HG03066 (cell line): Measurements from ENCODE around the gene SEC14L6.
"Not testable (repeated sequence)": the region's sequence is repeated elsewhere in the genome, so short reads cannot be mapped to it uniquely, and the experiment has no call there.

Experiments used
- ATAC-seq: cut with Tn5 transposase; IDR thresholded peaks from one replicate; pipeline ENCODE4 v1.9.1; 2021; ENCODE audit warnings: low read depth; ENCODE audit not compliant: unreplicated experiment

Gene SEC14L6

DNA sequence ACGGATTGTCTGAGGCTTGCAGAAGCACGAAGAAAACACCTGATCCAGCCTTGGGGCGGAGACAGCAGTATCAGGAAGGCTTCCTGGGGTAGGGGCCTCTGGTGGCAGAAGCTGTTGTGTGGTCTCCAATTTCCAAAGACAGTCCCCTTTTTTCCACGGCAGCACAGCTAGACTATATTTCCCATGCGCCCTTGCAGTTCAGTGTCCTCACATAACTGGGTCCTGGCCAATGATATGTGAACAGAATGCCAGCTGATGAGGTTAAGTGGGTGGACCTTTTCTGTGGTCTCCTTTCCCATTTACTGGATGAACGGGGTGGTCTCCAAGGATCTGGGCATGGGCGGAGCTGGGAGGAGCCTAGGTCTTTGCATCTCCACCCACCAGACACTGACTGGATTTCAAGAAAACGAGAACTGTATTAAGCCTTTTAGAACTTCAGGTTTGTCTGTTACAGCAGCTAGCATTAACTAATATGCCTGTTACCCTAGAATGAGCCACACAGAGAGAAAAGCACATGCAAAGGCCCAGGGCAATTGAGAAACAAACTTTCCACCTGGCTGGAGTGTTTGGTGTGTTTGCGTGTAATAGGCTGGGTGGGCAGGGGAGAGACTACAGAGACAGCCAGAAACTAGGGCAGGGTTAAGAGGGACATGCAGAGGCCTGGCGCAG lies 21.7 kb upstream of the SEC14L6 start:
- ATAC-seq = no peak

DNA sequence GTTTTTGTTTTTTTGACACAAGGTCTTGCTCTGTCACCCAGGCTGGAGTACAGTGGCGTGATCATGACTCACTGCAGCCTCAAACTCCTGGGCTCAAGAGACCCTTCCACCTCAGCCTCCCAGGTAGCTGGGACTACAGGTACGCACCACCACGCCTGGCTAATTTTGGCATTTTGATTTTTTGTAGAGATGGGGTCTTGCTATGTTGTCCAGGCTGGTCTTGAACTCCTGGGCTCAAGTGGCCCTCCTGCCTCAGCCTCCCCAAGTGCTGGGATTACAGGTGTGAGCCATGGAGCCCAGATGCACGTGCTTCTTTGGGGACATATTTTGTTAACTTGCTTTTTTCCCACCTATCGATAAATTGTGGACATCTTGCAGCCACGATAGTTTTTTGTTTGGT lies 20.7 kb upstream of the SEC14L6 start:
- not testable (repeated sequence) for ATAC-seq

DNA sequence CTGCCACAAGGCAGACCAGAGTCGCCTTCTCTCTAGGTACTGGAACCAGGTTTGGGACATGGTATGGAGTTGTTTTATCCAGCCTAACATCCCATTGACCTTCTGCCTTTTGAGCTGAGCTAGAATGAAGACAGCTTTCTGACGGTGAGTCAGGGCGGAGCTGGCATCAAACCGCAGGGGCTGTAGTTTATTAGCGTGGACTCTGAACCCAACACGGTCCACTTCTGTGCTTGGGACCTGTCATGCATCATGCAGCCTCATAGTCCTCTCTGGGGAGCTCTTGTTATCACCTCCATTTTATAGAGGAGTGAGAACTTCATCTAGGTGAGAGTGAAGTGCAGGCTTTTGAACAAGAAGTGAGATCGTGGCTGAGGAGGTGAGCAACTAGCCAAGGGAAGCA lies 19.6 kb upstream of the SEC14L6 start:
- no peak for ATAC-seq

DNA sequence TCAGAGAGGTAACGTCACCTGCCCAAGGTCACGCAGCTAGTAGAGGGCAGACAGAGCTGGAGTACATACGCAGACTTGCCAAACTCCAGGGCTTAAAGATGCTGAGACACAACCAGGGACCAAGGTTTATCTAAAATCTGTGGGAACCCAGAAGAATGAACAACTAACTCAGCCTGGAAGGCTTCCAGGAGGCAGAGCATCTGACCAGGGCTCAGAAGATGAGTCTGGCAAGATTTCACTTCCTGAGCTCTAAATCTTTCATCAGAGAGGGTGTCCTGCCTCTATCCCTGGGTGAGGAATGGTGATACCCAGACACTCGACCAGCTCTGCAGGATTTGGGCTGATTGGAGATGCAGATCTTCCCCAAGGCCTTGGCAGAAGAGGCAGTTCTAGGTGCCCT lies 18.8 kb upstream of the SEC14L6 start:
- ATAC-seq = no peak

DNA sequence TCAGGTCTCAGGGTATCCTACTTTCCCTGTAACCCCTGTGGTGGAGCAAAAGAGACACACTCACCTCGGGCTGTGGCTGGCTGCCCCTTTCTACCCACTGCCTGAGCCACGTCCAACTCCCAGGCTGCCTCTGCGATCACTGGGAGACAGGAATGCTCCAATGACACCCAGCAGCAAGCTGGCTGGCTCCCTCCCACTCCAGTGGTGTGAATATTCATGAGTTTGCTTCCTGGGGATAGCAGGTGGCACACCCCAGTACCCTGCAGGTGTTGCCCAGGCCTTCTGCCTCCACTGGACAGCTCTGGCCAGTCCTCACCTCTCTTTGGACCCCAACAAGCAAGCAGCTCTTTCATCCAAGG lies 18.2 kb upstream of the SEC14L6 start:
- no peak for ATAC-seq

DNA sequence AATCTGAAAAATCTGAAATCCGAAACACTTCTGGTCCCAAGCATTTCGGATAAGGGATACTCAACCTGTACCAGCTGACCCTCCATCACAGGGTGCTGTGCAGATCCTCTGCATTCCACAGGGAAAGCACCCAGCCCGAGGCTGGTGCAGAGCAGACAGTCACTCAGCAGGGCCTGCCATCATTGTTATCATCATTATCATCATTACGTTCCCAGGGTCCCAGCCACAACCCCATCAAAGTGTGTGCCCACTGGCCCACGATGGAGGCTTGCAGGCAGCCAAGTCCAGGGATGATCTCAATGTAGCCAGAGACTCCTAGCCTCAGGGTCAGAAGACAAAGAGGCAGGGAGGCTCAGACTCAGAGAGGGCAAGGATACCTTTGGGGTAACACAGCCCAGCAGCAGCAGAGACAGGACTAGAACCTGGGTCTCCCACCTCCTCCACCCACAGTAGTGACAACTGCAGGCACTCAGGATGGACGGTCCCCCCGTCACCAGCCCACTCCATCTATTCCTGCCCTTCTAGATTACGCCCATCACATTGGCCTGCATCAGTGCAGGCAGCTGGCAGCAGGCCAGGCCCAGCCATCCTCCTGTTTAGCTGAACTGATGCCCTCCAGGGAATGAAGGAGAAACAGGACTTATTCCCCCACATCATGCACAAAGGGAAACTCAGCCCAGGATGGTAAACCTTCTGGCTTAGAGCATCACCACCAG lies 17.7 kb upstream of the SEC14L6 start:
- no peak for ATAC-seq

DNA sequence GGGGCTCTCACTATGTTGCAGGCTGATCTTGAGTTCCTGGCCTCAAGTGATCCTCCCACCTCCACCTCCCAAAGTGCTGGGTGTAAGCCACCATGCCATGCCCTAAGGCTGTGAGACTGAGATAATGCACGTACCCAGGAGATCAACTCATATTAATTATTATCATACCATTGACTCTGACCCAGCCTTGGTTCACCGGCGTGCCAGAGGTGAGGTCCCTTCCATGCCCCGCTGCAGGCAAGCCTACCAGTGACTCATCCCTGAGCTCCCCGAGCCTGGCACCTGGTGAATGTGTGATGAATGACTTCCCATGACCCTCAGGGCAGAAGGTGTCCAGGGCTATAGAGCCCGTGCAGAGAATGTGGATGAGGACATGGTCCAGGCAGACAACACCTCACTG lies 15.8 kb upstream of the SEC14L6 start:
- ATAC-seq = no peak

DNA sequence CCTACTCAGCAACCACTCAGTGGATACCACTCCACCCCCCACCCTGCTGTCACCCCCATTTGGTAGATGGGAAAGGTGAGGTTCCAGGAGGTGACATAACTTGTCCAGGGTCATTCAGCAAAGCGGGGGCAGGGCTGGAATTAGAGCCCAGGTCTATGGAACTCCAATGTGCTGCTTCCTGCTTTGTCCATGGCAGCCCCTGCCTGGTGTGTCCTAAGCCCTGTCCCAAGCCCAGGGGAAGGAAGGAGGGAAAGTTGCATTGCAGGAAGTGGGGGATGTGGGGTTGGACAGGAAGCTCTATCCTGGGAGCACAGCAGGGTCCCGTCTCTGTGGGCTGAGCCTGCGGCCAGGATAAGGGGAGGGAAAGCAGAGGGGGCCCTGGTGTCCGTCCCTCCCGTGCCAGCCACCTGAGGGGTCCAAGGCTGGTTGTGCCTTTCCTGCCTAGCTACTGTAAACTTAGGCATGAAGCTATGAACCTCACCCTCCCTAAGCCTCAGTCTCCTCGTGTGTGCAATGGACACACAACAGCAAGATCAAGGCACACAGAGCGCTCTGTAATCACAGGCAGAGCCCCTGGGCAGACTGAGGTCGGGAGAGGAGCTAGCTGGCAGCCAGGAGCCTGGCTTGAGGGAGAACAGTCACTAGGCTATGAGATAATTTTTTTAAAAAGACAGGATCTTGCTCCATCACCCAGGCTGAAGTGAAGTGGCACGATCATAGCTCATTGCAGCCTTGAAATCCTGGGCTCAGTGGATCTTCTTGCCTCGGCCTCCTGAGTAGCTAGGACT lies 15.1 kb upstream of the SEC14L6 start:
- ATAC-seq = no peak

DNA sequence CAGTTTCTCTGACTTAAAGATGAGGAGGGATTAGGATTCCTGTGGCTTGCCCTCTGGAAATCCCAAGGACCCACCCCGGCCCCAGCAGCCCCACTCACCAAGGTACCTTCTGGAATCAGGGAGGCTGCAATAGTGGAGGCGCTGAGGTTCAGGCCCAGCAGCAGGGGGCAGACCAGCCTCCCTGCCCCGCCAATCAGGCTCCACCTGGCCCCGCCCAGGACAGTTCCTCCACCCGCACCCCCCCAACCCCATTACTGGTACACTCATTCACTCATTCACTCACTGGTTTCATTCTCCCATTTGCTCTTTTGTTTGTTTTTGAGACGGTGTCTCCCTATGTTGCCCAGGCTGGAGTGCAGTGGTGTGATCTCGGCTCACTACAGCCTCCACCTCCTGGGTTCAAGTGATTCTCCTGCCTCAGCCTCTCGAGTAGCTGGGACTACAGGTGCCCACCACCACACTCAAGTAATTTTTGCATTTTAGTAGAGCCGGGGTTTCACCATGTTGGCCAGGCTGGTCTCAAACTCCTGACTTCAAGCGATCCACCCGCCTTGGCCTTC lies 14.2 kb upstream of the SEC14L6 start:
- ATAC-seq = not testable (repeated sequence)

DNA sequence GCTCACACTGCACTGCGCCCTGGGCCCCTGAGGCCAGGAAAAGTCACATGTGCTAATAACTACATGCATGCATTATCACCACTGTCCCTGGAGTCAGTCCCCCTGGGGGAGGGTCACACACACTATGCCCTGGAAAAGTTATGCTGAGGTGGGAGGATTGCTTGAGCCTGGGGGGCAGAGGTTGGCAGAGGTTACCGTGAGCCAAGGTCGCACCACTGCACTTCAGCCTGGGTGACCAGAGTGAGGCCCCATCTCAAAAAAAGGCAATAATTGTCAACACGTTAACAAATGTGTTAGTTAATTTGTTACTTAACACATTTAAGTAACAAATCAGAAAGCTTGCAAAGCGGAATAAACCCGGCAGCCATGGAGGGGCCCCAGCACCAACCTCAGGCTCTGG lies 13.3 kb upstream of the SEC14L6 start:
- no peak for ATAC-seq

DNA sequence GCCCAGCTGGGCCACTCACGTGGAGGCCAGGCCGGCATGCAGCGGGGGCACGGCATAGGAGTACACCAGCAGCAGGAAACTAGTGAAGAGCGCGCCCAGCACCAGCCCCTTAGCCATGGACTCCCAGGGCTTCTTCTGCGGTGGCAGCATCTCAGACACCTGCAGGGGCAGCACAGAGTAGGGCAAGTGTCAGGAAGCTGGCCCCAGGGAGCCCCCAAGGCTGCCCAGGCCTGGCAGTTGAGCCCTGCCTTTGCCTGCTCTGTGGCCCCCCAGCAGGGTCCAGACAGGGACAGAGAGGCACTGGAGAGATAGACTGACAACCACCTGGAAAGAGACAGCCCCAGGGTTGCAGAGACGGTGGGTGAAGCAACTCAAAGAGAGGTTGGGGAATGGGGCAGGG lies 10.7 kb upstream of the SEC14L6 start:
- no peak for ATAC-seq

DNA sequence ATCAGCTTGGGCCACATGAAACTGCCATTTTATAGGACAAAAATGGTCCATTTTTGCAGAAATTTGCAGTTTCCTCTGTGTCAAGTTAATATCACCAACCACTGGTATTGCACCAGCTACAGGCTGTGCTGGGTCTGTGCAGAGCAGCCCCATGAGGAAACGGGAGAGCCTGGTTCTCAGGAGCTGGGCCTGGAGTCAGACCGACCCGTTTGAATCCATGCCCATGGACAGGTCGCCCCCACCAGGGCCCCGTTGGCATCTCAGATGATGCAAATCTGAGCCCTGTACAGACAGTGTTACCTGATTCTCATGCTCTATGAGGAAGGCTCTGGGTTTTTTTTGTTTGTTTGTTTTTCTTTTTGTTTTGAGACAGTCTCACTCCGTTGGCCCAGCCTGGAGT lies 9.8 kb upstream of the SEC14L6 start:
- no peak for ATAC-seq

DNA sequence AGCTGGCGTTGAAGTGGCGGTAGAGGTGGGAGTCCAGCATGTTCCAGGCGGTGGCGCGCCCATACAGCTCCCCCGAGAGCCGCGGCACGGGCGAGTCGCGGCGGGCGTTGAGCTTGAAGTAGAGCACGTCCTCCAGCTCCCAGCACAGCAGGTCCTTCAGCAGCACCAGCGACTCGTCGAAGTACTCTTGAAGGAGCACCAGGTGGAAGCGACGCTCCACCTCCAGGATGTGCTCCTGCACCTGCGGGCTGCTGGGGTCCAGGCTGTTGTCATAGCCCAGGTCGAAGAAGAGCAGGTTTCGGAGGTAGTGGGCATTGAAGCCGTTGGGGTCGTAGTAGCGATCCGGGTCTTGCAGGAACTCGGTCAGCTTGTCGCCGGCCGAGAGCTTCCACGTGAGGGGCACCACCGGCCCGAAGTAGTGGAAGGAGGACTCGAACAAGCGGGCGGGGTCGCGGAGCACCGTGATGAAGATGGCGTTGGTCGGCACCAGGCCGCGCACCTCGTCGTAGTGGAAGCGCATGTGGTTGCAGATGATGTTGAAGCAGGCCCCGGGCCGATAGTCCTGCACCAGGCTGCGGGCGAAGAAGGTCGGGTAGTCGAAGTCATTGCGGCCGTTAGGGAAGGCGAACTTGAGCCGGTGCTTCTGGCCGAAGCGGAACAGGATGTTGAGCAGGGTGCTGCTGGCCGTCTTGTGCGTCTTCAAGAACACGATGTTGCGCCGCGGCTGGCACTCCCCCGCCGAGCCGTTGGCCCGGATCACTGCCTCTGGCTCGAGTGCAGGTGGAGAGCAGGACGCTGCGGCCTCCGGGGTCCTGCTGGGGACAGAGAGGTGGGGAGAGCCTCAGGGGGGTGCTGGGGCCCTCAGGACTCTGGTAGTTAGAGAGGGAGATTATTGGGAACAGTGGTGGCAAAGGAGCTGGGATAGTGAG lies 9.0 kb upstream of the SEC14L6 start:
- ATAC-seq = no peak

DNA sequence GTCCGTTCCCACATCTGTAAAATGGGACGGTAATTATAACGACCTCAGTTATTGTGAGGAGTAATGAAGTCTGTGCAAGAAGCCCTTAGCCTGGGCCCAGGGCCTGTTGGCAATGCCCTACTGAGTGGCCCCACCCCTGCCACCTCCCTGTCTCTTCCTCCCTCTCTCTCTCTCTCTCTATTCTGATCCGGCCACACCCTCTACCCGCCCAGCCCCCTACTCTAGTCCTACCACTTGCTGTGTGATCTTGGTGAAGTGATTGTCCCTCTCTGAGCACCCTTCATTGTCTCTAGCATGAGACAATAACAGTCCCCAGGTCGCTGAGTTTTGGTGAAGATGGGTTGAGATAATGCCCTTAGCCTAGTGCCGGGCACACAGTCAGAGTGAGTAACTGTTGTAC lies 7.4 kb upstream of the SEC14L6 start:
- no peak for ATAC-seq

DNA sequence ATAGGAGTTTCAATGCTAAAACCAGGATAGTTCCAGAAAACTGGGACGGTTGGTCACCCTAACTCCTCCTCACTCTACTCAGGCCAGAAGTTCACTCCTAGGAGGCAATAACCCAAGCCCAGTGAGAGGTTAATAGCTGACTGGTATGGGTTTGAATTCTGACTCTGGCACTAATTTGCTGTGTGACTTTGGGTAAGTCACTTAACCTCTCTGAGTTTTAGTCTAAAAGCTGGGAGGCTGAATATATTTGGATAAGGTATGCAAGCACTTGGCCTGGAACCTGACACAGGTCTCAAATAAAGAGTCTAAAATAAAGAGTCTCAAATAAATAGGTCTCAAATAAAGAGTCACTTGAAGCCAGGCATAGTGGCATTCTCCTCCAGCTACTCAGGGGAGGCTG lies 6.2 kb upstream of the SEC14L6 start:
- ATAC-seq = no peak

DNA sequence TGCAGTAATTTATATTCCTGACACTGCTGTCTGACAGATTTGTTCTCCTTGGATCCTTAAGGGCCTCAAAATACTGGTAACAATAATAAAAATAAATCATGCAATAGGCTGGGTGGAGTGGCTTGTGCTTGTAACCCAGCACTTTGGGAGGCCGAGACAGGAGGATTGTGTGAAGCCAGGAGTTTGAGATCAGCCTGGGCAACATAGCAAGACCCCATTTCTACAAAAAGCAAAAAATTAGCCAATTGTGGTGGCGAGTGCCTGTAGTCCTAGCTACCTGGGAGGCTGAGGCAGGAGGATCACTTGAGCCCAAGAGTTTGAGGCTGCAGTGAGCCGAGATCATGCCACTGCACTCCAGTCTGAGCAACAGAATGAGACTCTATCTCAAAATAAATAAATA lies 5.3 kb upstream of the SEC14L6 start:
- not testable (repeated sequence) for ATAC-seq

DNA sequence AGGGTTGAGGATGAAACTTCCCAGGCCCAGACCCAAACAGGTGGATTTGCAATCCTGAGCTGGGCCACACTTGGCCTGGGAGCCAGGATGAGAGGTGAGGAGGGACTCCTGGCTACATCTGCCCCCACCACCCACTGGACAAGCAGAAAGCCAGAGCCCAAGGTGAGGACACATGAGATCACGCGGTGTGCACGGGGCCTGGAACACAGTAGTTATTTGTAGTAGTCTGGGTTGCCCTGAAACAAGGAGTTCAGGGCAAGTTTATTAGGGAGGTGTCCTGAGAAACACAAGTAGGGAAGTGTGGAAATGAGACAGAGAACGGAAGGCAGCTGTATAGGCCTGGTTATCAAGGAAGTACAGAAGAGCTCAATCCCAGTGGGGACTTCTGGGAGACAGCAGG lies 647 bp upstream of the SEC14L6 start:
- no peak for ATAC-seq

DNA sequence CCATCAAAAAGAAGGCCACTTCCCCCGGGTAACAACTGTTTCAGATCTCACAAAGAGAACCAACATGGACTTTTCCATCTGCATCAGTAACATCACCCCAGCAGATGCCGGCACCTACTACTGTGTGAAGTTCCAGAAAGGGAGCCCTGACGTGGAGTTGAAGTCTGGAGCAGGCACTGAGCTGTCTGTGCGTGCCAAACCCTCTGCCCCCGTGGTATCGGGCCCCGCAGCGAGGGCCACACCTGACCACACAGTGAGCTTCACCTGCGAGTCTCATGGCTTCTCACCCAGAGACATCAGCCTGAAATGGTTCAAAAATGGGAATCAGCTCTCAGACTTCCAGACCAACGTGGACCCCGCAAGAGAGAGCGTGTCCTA lies 3.7 kb downstream of the SEC14L6 start:
- ATAC-seq = no peak

DNA sequence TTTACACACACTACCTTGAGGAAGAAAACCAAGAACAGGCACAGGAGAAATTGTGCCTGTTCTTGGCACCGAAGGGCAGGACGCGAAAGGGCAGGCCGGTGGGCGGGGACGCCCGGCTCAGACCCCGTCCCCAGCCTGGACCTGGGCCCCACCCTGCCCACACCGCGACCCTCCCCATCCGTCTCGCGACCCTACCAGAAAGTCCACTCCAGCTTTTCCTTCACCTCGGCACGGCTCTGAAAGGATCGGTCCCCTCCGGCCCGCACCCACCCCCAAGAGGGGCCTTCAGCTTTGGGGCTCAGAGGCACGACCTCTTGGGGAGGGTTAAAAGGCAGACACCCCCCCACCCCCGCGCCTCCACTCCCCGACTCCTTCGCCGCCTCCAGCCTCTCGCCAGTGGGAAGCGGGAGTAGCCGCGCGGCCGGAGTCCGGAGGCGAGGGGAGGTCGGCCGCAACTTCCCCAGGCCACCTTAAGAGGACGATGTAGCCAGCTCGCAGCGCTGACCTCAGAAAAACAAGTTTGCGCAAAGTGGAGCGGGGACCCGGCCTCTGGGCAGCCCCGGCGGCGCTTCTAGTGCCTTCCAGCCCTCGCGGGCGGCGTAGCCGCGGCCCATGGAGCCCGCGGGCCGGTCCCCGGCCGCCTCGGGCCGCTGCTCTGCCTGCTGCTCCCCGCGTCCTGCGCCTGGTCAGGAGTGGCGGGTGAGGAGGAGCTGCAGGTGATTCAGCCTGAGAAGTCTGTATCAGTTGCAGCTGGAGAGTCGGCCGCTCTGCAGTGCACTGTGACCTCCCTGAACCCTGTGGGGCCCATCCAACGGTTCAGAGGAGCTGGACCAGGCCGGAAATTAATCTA lies 4.4 kb downstream of the SEC14L6 start:
- ATAC-seq = no peak

DNA sequence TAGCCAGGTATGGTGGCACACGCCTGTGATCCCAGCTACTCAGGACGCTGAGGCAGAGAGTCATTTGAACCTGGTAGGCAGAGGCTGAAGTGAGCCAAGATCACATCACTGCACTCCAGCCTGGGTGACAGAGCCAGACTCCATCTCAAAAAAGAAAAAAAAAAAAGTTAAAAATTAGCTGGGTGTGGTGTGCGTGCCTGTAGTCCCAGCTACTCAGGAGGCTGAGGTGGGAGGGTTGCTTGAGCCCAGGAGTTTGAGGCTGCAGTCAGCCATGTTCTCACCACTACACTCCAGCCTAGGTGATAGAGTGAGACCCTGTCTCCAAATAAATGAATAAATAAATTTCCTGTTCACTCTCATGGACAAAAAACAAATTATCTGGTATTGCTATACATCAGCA lies 5.0 kb downstream of the SEC14L6 start:
- ATAC-seq = not testable (repeated sequence)
